ENCODE measurements around the gene PARP9.

Gene PARP9

GRCh38 chr3:122557356-122557755, 6.7 kb downstream of the PARP9 start:
- Histone ChIP-seq H3K36me3 (ENCODE audit: control insufficient read depth, insufficient read depth, low read length) (no peaks in the 10 kb centered on the region), H3K79me2 (peaks cover 2% of the 10 kb centered on the region), H3K27ac (no peak overlapping the region), H3K9ac (no peak overlapping the region), H3K27me3 (ENCODE audit: control insufficient read depth, insufficient read depth, low read length) (no peaks in the 10 kb centered on the region), H2AFZ (no peak overlapping the region), H3K9me3 (ENCODE audit: control insufficient read depth, low read length) (no peaks in the 10 kb centered on the region), H3K4me3 (ENCODE audit: low read depth, low read length) (no peak overlapping the region), H3K4me1 (peaks cover 3% of the 10 kb centered on the region), H3K4me2 (ENCODE audit: low read length) (no peak overlapping the region)
- no peak for TF ChIP-seq CTCF (IDR thresholded peaks at IDR 0.05)

GRCh38 chr3:122555275-122556071, 8.6 kb downstream of the PARP9 start:
- H3K36me3 ChIP-seq (ENCODE audit: control insufficient read depth, insufficient read depth, low read length): no peaks in the 10 kb centered on the region
- H3K27me3 ChIP-seq (ENCODE audit: control insufficient read depth, insufficient read depth, low read length): no peaks in the 10 kb centered on the region
- peak overlapping the region; percentile 59 for H3K27ac ChIP-seq
- TF ChIP-seq CTCF (IDR thresholded peaks at IDR 0.05): no peak
- no peak overlapping the region for H3K9ac ChIP-seq
- H2AFZ ChIP-seq: no peak overlapping the region
- no peaks in the 10 kb centered on the region for H3K9me3 ChIP-seq (ENCODE audit: control insufficient read depth, low read length)
- no peak overlapping the region for H3K4me2 ChIP-seq (ENCODE audit: low read length)
- H3K4me1 ChIP-seq: peaks cover 3% of the 10 kb centered on the region
- H3K79me2 ChIP-seq: no peaks in the 10 kb centered on the region
- H3K4me3 ChIP-seq (ENCODE audit: low read depth, low read length): no peak overlapping the region

GRCh38 chr3:122553171-122553570, 10.9 kb downstream of the PARP9 start:
- no peaks in the 10 kb centered on the region for H3K9me3 ChIP-seq (ENCODE audit: control insufficient read depth, low read length)
- H3K4me1 ChIP-seq: peaks cover 3% of the 10 kb centered on the region
- TF ChIP-seq CTCF (IDR thresholded peaks at IDR 0.05): no peak
- no peaks in the 10 kb centered on the region for H3K27me3 ChIP-seq (ENCODE audit: control insufficient read depth, insufficient read depth, low read length)
- no peaks in the 10 kb centered on the region for H3K36me3 ChIP-seq (ENCODE audit: control insufficient read depth, insufficient read depth, low read length)
- H3K4me2 ChIP-seq (ENCODE audit: low read length): no peak overlapping the region
- H3K9ac ChIP-seq: no peak overlapping the region
- peaks cover 2% of the 10 kb centered on the region for H3K79me2 ChIP-seq
- no peak overlapping the region for H3K27ac ChIP-seq
- H3K4me3 ChIP-seq (ENCODE audit: low read depth, low read length): no peak overlapping the region
- H2AFZ ChIP-seq: no peak overlapping the region

GRCh38 chr3:122548619-122549018, 15.5 kb downstream of the PARP9 start:
- no peak overlapping the region for H3K4me2 ChIP-seq (ENCODE audit: low read length)
- H3K4me1 ChIP-seq: no peaks in the 10 kb centered on the region
- H3K27me3 ChIP-seq (ENCODE audit: control insufficient read depth, insufficient read depth, low read length): no peaks in the 10 kb centered on the region
- peaks cover 4% of the 10 kb centered on the region for H3K79me2 ChIP-seq
- no peak for TF ChIP-seq CTCF (IDR thresholded peaks at IDR 0.05)
- H3K9me3 ChIP-seq (ENCODE audit: control insufficient read depth, low read length): no peaks in the 10 kb centered on the region
- no peak overlapping the region for H3K27ac ChIP-seq
- no peak overlapping the region for H3K9ac ChIP-seq
- no peak overlapping the region for H2AFZ ChIP-seq
- H3K36me3 ChIP-seq (ENCODE audit: control insufficient read depth, insufficient read depth, low read length): no peaks in the 10 kb centered on the region
- no peak overlapping the region for H3K4me3 ChIP-seq (ENCODE audit: low read depth, low read length)

- H3K9me3 ChIP-seq (ENCODE audit: control insufficient read depth, low read length): no peaks in the 10 kb centered on the region
- H2AFZ ChIP-seq: no peak overlapping the region
- H3K4me3 ChIP-seq (ENCODE audit: low read depth, low read length): no peak overlapping the region
- H3K27ac ChIP-seq: no peak overlapping the region
- no peak overlapping the region for H3K4me2 ChIP-seq (ENCODE audit: low read length)
- no peaks in the 10 kb centered on the region for H3K4me1 ChIP-seq
- peaks cover 4% of the 10 kb centered on the region for H3K79me2 ChIP-seq
- H3K27me3 ChIP-seq (ENCODE audit: control insufficient read depth, insufficient read depth, low read length): no peaks in the 10 kb centered on the region
- H3K9ac ChIP-seq: no peak overlapping the region
- no peaks in the 10 kb centered on the region for H3K36me3 ChIP-seq (ENCODE audit: control insufficient read depth, insufficient read depth, low read length)
- TF ChIP-seq CTCF (IDR thresholded peaks at IDR 0.05): no peak
These were observed 16.0 kb downstream of the PARP9 start for GRCh38 chr3:122548076-122548475.

Measured in parathyroid adenoma (tissue), 2 donors.